WERI-Rb-1 (cell line): ENCODE results near the gene ZNF70.

ENCODE experiments used
- DNase-seq: peaks from one replicate; pipeline ENCODE4 v3.0.0-alpha.2; 2020
- H3K27ac ChIP-seq: fragments of 250-450 bp; sonication (Bioruptor Pico); 2 replicates; pipeline ENCODE4 v1.5.1; 2020; ENCODE audit warnings: mild to moderate bottlenecking, moderate library complexity
- H3K27me3 ChIP-seq: fragments of 250-450 bp; sonication (Bioruptor Pico); 2 replicates; pipeline ENCODE4 v1.5.1; 2021; ENCODE audit warnings: mild to moderate bottlenecking, low read depth, moderate library complexity; ENCODE audit not compliant: insufficient read depth, severe bottlenecking
- H3K36me3 ChIP-seq: fragments of 250-450 bp; sonication (Bioruptor Pico); 2 replicates; pipeline ENCODE4 v1.5.1; 2020; ENCODE audit warnings: mild to moderate bottlenecking, moderate library complexity
- H3K4me3 ChIP-seq: 2 replicates; pipeline ENCODE4 v1.5.1; 2011; ENCODE audit warnings: low read depth, mild to moderate bottlenecking, control low read depth, low read length
- H3K9me3 ChIP-seq: fragments of 250-450 bp; sonication (Bioruptor Pico); 2 replicates; pipeline ENCODE4 v1.5.1; 2021; ENCODE audit warnings: mild to moderate bottlenecking, moderate library complexity; ENCODE audit not compliant: severe bottlenecking
- CTCF ChIP-seq: IDR thresholded peaks from 2 replicates; pipeline ENCODE4 v1.5.1; 2011; ENCODE audit warnings: low read depth, mild to moderate bottlenecking, control low read depth, inconsistent platforms, low read length

Gene ZNF70

DNA sequence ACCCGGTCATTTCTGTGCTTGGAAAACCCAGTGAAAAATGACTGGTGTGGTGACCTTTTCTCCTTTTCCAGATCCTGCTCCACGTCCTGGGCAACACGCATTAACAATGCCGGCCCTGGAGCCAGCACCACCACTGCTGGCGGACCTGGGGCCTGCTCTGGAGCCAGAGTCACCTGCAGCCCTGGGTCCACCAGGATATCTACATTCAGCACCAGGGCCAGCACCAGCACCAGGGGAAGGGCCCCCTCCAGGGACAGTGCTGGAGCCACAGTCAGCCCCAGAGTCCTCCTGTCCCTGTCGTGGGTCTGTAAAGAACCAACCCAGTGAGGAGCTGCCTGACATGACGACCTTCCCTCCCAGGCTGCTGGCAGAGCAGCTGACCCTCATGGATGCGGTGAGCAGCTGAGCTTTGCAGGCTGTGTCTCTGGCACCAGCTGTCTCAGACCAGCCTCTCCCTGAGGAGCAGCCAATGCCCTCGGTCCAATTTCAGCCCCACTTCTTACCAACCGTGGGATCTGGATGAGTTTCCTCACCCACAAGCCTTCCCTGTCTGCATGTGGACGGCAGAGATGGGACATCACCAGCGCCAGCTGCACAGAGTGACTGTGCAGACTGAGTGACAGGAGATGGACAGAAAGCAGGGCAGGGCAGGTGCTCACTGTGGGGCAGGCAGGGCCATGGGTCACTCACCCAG lies 58.2 kb downstream of the ZNF70 start:
- no peak for TF ChIP-seq CTCF
- peaks cover 40% of the 10 kb centered on the region for H3K36me3 ChIP-seq
- H3K27me3 ChIP-seq = no peaks in the 10 kb centered on the region
- H3K27ac ChIP-seq = no peak overlapping the region
- no peak for DNase-seq
- H3K9me3 ChIP-seq = no peaks in the 10 kb centered on the region
- H3K4me3 ChIP-seq = no peak overlapping the region

DNA sequence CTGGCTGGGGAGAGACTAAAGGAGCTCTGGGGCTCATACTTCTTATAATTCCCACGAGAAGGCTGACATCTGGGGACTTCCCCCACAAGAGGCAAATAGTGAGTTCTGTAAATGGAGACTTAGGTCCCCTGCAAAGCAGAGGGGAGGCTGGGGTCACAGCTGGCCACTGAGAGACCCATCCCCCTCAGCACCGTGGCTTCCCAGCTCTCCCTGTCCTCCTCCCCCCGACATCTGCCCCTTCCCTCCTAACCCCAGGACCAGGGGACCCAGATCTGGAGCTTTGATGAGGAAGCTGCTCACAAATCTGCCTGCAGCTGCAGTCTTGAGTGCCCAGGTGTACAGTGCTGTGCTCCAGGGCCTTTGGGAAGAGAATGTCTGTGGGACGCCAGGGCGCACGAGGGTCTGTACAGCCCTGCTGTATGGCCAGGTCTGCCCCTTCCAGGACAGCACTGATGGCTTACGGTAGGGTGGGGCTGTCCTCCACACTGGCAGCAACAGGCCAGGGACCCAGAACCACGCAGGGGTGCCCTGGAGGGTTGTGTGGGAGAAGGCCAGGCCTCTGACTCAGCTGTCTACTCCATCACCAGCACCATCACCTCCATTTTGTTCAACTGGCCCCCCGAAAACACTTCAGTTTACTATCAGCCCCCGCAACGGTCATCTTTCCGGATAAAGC lies 59.0 kb downstream of the ZNF70 start:
- H3K4me3 ChIP-seq = no peak overlapping the region
- TF ChIP-seq CTCF = no peak
- no peak overlapping the region for H3K27ac ChIP-seq
- no peak for DNase-seq
- H3K27me3 ChIP-seq = no peaks in the 10 kb centered on the region
- H3K9me3 ChIP-seq = no peaks in the 10 kb centered on the region
- peaks cover 40% of the 10 kb centered on the region for H3K36me3 ChIP-seq

DNA sequence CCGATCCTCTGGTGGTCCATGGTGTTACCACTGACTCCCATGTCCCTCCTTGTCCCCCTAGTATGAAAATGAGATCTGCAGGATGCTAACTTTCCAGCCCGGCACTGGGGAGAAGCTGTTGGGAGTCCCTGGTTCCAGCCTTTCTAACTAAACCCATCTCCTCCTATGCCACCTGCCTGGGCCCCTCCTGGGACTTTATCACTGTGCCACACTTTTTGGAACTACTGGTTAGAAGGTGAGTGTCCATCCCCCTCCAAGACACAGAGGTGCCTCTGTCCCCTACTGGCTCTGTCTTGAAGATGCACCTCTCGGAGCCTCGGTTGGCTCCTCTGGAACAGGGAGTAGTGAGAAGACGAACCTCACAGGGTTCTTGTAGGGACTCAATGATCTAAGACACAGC lies 60.2 kb downstream of the ZNF70 start, which contains the start of gene RGL4:
RGL4 (plus strand) TSS at position 301 of the 400 bp plus-strand sequence. CDS start 1,018 bp downstream, outside the sequence.
- TF ChIP-seq CTCF = no peak
- no peak for DNase-seq
- Histone ChIP-seq H3K36me3 (peaks cover 36% of the 10 kb centered on the region), H3K27me3 (no peaks in the 10 kb centered on the region), H3K27ac (no peak within 1 kb of the TSS), H3K9me3 (no peaks in the 10 kb centered on the region), H3K4me3 (no peak within 1 kb of the TSS)

GRCh38 chr22:23689414-23689813 lies 61.5 kb downstream of the ZNF70 start:
- no peak for TF ChIP-seq CTCF
- peaks cover 26% of the 10 kb centered on the region for H3K36me3 ChIP-seq
- no peak for DNase-seq
- no peak overlapping the region for H3K27ac ChIP-seq
- H3K9me3 ChIP-seq = no peaks in the 10 kb centered on the region
- H3K4me3 ChIP-seq = no peak overlapping the region
- H3K27me3 ChIP-seq = no peaks in the 10 kb centered on the region
